MCF 10A (cell line): Measurements from ENCODE around the gene IL36RN. TPM values are rescaled to one million over a fixed set of nuclear protein-coding genes. Genes with fewer than 3 reads are reported as not detected.
"Not testable (repeated sequence)": the region's sequence is repeated elsewhere in the genome, so short reads cannot be mapped to it uniquely, and the experiment has no call there.

Experiments
- BruUV-seq: library from RNA; stranded (reverse); fragments of 400-500 nt; replicated peaks from 2 replicates; lab custom pipeline; 2021; lab: Mats Ljungman, UMichigan
- CTCF ChIA-PET: fragments of 300-600 bp; sonication (Branson Sonifier 250); formaldehyde crosslinking; extraction: SDS; loops from one replicate; lab custom pipeline; 2021; ENCODE audit warnings: antibody characterized with exemption, inconsistent platforms; lab: Yijun Ruan, JAX
- POLR2A ChIA-PET: fragments of 300-600, 350-650 bp; sonication (Branson Sonifier 250); formaldehyde crosslinking; extraction: SDS; loops from one replicate; lab custom pipeline; 2020; ENCODE audit warnings: antibody characterized with exemption, inconsistent platforms; lab: Yijun Ruan, JAX
- DNase-seq: peaks from one replicate; pipeline ENCODE4 v3.0.0-alpha.2; 2018; ENCODE audit not compliant: unreplicated experiment
- H3K27ac Mint-ChIP-seq: one replicate; pipeline ENCODE4 v1.8.0; 2022; ENCODE audit warnings: mild to moderate bottlenecking, low read depth, mixed read lengths; ENCODE audit not compliant: unreplicated experiment
- H3K27me3 Mint-ChIP-seq: one replicate; pipeline ENCODE4 v1.8.0; 2022; ENCODE audit warnings: mixed read lengths; ENCODE audit not compliant: insufficient read depth, unreplicated experiment
- H3K36me3 Mint-ChIP-seq: one replicate; pipeline ENCODE4 v1.8.0; 2022; ENCODE audit warnings: mild to moderate bottlenecking, moderate library complexity, mixed read lengths; ENCODE audit not compliant: insufficient read depth, unreplicated experiment
- H3K4me1 Mint-ChIP-seq: one replicate; pipeline ENCODE4 v1.8.0; 2022; ENCODE audit warnings: mixed read lengths; ENCODE audit not compliant: insufficient read depth, unreplicated experiment
- H3K4me3 Mint-ChIP-seq: one replicate; pipeline ENCODE4 v1.8.0; 2022; ENCODE audit warnings: mild to moderate bottlenecking, moderate library complexity, mixed read lengths; ENCODE audit not compliant: unreplicated experiment
- H3K9me3 Mint-ChIP-seq: one replicate; pipeline ENCODE4 v1.8.0; 2022; ENCODE audit warnings: mixed read lengths; ENCODE audit not compliant: unreplicated experiment
- CTCF ChIP-seq: fragments of 200-600 bp; IDR thresholded peaks from one replicate; pipeline ENCODE4 v1.8.0; 2022; ENCODE audit warnings: antibody characterized with exemption, mild to moderate bottlenecking; ENCODE audit not compliant: unreplicated experiment
- intact Hi-C: fragments of 100-400 bp; cut with micrococcal nuclease; formaldehyde crosslinking; loops from 2 replicates; pipeline ENCODE4 v1.14.1; 2022
- total RNA-seq: library from RNA; stranded (reverse); gene quantifications from 2 replicates; pipeline ENCODE4 v1.2.3, GENCODE V29; 2022

The IL36RN gene
- total RNA-seq, 1 experiment from 2014 or later, result not detected

- Mint-ChIP-seq H3K4me1 (no peaks in the 10 kb centered on the region), H3K27me3 (peaks cover 21% of the 10 kb centered on the region), H3K27ac (no peak overlapping the region), H3K9me3 (peaks cover 8% of the 10 kb centered on the region), H3K4me3 (no peak overlapping the region), H3K36me3 (no peaks in the 10 kb centered on the region)
- TF ChIP-seq CTCF, result no peak
- intact Hi-C loops, result no loop called here
- POLR2A ChIA-PET, result no interaction called here
- CTCF ChIA-PET, result interaction anchor here (0.6 to 1.3 kb wide), 3 partner anchors 8 to 106 kb away, joined by 4 to 9 read pairs (median 6); no protein-coding TSS in a partner anchor
- DNase-seq, result no peak
- no TSS peak for BruUV-seq
These were observed 34.0 kb downstream of the IL36RN start for GRCh38 chr2:113092864-113093612.

- Mint-ChIP-seq H3K36me3 (no peaks in the 10 kb centered on the region), H3K27me3 (peaks cover 25% of the 10 kb centered on the region), H3K9me3 (peaks cover 8% of the 10 kb centered on the region), H3K4me3 (no peak overlapping the region), H3K4me1 (no peaks in the 10 kb centered on the region), H3K27ac (no peak overlapping the region)
- ChIA-PET POLR2A (no interaction called here), CTCF (interaction anchor here (1.1 to 1.3 kb wide), 2 partner anchors 45 to 106 kb away, joined by 4 to 9 read pairs; no protein-coding TSS in a partner anchor)
- intact Hi-C loops, result no loop called here
- DNase-seq, result no peak
- no peak for TF ChIP-seq CTCF
- BruUV-seq, result no TSS peak
These were observed 34.6 kb downstream of the IL36RN start for GRCh38 chr2:113093613-113093977.

- BruUV-seq, DNase-seq, intact Hi-C loops, H3K9me3 Mint-ChIP-seq, POLR2A ChIA-PET, H3K4me3 Mint-ChIP-seq, H3K36me3 Mint-ChIP-seq, CTCF ChIA-PET, H3K27ac Mint-ChIP-seq, H3K4me1 Mint-ChIP-seq: not testable (repeated sequence)
- peaks cover 25% of the 10 kb centered on the region for H3K27me3 Mint-ChIP-seq
These were observed 37.3 kb downstream of the IL36RN start for GRCh38 chr2:113096306-113096705.

- H3K27me3 Mint-ChIP-seq, result peaks cover 25% of the 10 kb centered on the region
- DNase-seq, H3K4me3 Mint-ChIP-seq, H3K36me3 Mint-ChIP-seq, POLR2A ChIA-PET, H3K27ac Mint-ChIP-seq, H3K4me1 Mint-ChIP-seq, intact Hi-C loops, H3K9me3 Mint-ChIP-seq, BruUV-seq: not testable (repeated sequence)
- CTCF ChIA-PET, result interaction anchor here (0.6 to 1.3 kb wide), 6 partner anchors 11 to 42 kb away, joined by 3 to 7 read pairs (median 4); no protein-coding TSS in a partner anchor
These were observed 38.0 kb downstream of the IL36RN start for GRCh38 chr2:113096842-113097618.
